Activated naive CD4-positive, alpha-beta T cell treated with anti-CD3 and anti-CD28 coated beads, Interleukin-2, amount 50 U/mL, for 72 hours (primary cell): ENCODE results near the gene KCNIP4. TPM values are rescaled to one million over a fixed set of nuclear protein-coding genes. Genes with fewer than 3 reads are reported as not detected.

ENCODE experiments used
- ATAC-seq, 2 donors: fragments of 150-1000 bp; cut with Tn5 transposase; 2 replicates each; pipeline ENCODE4 v1.10.0; 2021; ENCODE audit warnings: mild to moderate bottlenecking in 2 of 2, moderate library complexity in 2 of 2
- DNase-seq, 2 donors: peaks; one replicate each; pipeline ENCODE4 v3.0.0; 2021 to 2022; ENCODE audit warnings: low spot score in 2 of 2
- H3K27ac Mint-ChIP-seq, 2 donors: one replicate each; pipeline ENCODE4 v1.8.0; 2022; ENCODE audit warnings: mild to moderate bottlenecking in 2 of 2, mixed read lengths in 2 of 2
- H3K36me3 Mint-ChIP-seq, 2 donors: one replicate each; pipeline ENCODE4 v1.8.0; 2022; ENCODE audit warnings: mixed read lengths in 2 of 2
- H3K9me3 Mint-ChIP-seq, 2 donors: one replicate each; pipeline ENCODE4 v1.8.0; 2022; ENCODE audit warnings: mixed read lengths in 2 of 2
- total RNA-seq, 2 donors: library from RNA; stranded (reverse); gene quantifications; one replicate each; pipeline ENCODE4 v1.2.3, GENCODE V29; 2022

Gene KCNIP4
- total RNA-seq, 2 donors from 2014 or later, result not detected

DNA sequence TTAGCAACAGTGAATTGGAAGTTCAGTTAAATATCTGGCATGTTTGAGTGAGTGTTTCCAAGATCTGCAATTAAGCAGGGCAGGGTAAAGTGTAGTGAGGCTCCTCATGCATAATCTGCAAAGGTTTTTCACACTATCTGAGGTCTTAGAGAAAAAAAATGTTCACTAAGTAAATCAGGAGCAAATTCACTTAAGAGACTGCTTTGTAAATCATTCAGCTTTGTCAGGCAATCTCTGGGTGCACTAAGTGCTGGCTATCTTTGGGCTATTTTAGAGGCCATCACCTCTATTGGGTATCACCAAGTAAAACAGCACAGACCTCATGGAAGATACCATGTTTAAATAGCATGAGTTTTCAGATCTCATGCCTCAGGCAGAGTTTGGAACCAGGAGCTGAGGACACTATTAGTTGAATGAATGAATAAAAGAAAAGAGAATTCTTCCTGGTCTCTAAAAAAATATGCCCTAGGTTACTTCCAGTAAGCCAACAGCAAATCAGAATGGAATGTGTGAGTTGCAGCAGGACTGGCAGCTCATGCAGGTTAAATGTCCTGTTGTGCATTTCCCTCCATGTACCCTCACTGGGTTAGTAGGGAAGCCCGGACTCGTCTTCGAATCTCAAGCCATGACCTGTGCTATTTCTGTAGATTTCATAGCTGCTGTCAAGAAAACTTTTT, 195.3 kb downstream of the KCNIP4 start:
- ATAC-seq (no peak), DNase-seq (no peak)
- Mint-ChIP-seq H3K36me3 (no peaks in the 10 kb centered on the region), H3K9me3 (peaks cover 0 to 5% of the 10 kb centered on the region in 2 donors), H3K27ac (no peak overlapping the region)

DNA sequence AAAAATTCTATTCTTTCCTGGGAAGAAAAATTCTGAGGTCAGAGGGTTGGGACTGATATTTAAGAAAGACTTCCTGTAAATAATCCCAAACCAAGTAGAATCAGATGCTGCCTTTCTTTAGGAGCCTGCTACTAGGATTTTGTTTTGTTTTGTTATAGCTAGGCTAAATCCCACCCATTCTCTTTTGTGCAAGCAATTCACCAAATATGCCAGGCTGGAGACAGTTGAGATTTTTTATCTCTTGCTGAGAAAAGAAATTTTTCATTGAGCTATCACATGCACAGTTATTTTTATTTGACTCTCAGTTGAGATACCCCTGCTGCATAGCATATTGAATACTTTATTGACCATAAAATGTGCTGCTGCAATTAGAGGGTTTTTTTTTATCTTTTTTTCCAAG, 196.0 kb downstream of the KCNIP4 start:
- Mint-ChIP-seq H3K9me3 (peaks cover 0 to 5% of the 10 kb centered on the region in 2 donors), H3K36me3 (no peaks in the 10 kb centered on the region), H3K27ac (no peak overlapping the region)
- DNase-seq, result no peak
- ATAC-seq, result no peak

DNA sequence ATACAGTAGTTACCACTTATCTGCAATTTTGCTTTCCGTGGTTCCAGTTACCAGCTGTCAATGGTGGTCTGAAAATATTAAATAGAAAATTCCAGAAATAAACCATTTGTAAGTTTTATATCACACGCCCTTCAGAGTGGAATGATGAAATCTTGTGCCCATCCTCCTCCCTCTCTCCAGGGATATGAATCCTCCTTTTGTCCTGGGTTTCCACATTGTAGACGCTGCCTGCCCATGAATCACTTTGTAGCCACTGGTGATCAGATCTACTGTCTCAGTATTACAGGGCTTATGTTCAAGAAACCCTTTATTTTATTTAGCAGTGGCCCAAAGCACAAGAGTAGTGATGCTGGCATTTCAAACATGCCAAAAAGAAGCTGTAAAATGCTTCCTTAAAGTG, 198.6 kb downstream of the KCNIP4 start:
- DNase-seq (no peak), ATAC-seq (no peak)
- Mint-ChIP-seq H3K36me3 (no peaks in the 10 kb centered on the region), H3K27ac (no peak overlapping the region), H3K9me3 (peaks cover 0 to 5% of the 10 kb centered on the region in 2 donors)

DNA sequence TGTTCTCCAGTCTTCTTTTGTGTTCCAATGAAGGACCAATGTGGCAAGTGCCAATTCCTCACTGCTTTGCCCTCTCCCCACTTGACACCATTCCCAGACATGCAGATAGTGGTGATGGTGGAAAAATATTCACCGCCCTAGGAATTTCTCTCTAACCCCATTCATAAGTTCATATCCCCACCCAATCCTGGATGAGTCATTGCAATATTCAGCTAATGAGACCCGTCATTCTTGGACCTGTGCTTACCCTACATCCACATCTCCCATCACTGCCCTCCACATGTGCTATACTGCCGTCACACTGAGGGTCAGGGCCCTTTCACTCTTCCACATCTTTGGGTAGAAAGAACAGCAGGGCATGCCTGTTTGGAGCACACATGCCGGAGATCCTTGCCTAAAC, 199.2 kb downstream of the KCNIP4 start:
- Mint-ChIP-seq H3K36me3 (no peaks in the 10 kb centered on the region), H3K27ac (no peak overlapping the region), H3K9me3 (peaks cover 0 to 5% of the 10 kb centered on the region in 2 donors)
- DNase-seq (no peak), ATAC-seq (no peak)

DNA sequence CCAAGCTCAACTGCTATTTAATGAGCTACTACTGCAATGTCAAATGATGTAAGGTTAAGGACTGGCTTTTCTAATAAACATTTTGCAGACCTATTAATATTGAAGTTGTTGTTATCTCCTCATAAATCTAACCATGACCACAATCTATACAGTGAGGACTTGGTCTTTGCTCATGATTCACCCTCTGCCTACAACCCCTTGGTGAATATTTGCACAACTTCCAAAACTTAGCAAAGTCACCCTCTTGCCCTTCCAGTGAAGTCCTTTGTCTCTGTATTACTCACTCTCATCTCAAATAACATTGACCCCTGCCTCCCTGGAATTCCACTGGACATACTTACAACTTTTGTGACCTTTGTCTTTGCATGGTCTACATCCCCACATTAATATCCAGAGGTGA, 204.5 kb downstream of the KCNIP4 start:
- Mint-ChIP-seq H3K27ac (no peak overlapping the region), H3K36me3 (no peaks in the 10 kb centered on the region), H3K9me3 (peaks cover 0 to 7% of the 10 kb centered on the region in 2 donors)
- no peak for ATAC-seq
- DNase-seq, result no peak

DNA sequence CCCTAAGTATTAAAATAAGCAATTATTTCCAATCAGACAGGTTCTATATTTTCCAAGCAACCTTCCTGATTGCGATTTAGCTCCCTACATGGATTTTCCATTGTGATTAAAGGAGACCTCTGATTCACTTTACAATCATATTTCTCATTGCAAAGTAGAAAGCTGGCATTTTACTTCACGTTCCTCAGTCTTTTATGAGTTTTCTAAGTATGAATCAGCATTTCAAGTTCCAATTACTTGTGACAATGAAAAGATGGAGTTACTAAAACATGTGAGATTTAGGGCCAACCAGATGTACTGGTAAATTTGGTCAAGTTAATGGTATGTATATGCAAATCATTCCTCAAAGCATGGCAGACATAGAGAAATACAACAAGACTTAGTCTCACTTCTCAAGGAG, 206.2 kb downstream of the KCNIP4 start:
- no peaks in the 10 kb centered on the region for H3K36me3 Mint-ChIP-seq
- no peak overlapping the region for H3K27ac Mint-ChIP-seq
- no peak for DNase-seq
- peaks cover 0 to 7% of the 10 kb centered on the region in 2 donors for H3K9me3 Mint-ChIP-seq
- no peak for ATAC-seq

DNA sequence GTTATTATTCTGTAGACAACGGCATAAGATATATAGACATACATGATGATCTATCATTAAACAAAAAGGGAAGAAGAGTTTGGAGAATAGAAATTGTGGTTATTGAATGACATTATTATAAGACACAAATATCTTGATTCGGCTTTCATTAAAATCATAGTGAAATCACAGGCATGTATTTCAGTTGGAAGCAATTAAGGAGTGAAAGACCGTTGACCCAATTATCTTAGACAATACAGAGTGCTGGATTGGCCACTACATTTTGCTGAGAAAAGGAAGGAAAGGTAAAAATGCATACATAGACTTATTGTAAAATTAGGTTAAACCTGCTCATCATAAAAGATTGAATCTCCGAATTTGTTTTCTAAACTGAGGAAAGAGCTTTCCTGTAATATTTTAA, 209.8 kb downstream of the KCNIP4 start:
- no peaks in the 10 kb centered on the region for H3K36me3 Mint-ChIP-seq
- ATAC-seq (no peak), DNase-seq (no peak)
- peaks cover 0 to 3% of the 10 kb centered on the region in 2 donors for H3K9me3 Mint-ChIP-seq
- no peak overlapping the region for H3K27ac Mint-ChIP-seq

DNA sequence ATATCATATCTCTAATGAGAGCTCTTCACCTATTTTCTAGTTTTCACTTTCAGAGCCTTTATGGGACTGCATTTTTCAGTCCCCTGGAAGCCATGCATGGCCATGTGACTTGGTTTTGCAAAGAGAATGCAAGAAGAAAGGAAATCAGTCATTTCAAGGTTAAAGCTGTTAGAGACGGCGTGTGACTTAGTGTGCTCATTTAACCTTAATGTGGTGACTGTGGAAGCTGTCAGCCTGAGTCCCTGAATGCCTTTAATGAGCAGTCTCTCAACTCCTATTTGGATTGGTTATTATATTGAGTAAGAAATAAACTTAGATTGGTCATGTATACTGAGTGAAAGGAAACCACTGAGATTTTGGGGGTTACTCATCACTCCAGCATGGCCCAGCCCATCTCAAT, 212.7 kb downstream of the KCNIP4 start:
- Mint-ChIP-seq H3K27ac (no peak overlapping the region), H3K36me3 (no peaks in the 10 kb centered on the region), H3K9me3 (no peaks in the 10 kb centered on the region)
- no peak for DNase-seq
- no peak for ATAC-seq

DNA sequence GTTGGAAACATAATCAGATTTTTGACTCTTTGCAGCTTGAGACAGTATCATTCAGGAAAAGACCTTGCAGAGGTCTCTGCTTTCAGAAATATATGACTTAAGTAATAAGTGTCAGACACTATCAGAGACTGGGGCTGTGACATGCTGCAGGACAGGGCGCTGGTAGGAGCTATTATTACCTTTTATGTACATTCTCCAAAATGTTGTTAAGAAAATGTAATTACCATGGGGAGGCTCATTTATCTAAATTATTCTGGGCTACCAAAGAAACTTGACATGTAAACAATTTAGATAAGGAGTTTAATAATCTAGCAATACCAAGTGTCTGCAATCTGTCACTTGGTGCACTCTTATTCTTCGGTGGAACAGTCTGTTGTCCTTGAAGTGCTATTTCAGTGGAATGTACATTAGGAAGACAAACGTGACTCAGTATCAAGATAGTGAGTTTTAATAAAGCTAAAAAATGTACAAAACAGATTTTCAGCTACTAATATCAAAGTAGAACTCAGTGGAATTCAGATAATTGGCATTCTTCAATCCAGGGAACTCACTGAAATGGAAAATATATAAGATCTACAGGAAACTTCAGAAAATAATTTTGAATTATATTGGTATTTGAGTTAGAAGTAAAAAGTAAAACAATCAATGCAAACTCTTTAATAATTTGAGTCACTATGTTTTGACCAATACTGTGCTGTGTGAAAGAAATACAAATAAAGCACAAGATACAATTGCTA, 214.5 kb downstream of the KCNIP4 start:
- no peak overlapping the region for H3K27ac Mint-ChIP-seq

DNA sequence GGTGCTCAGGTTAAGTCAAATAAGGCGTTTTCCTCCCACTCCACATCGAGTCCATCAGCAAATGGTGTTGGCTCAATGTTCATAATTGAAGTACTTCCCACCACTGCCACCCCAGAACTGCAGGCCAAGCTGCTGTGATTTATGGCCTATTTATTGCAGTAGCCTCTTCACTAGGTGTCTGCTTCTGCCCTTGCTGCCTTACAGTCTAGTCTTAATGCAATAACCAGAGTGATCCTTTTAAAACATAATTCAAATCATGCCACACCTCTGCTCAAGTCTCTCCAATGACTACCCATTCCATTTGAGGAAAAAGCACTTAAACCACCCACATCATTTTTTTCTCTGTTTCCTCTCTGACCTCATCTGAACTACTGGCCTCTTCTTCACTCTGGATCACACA, 220.3 kb downstream of the KCNIP4 start:
- ATAC-seq, result no peak
- Mint-ChIP-seq H3K9me3 (peaks cover 4 to 7% of the 10 kb centered on the region in 2 donors), H3K27ac (no peak overlapping the region), H3K36me3 (no peaks in the 10 kb centered on the region)
- DNase-seq, result no peak

More for the DNA sequence above, 214.5 kb downstream of the KCNIP4 start:
- Mint-ChIP-seq H3K36me3 (no peaks in the 10 kb centered on the region), H3K9me3 (no peaks in the 10 kb centered on the region)
- DNase-seq (no peak), ATAC-seq (no peak)

DNA sequence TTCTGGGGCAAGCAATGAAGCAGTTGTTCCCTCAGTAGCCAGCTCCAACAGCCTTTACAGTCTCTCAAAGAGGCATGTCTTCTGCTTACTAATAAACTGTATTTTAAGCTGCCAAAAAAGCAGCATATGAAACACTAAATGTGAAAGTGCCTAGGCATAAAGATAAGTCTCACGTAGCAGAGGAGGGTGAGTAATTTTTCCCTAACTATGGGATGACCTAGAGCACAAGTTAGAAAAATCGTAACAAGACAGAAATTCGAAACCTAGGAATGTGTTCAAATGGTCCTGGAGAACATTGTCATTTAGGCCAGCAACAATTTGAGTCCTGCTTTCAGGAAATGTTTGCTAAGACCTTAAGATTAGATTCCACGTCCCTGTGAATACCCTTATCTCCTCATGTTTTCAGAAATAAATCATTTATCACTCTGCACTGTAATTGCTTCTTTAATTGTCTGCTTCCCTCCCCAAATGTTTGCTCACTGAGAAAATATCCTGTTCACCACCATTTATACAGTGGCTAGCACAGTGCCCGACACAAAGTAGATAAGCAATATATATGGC, 222.2 kb downstream of the KCNIP4 start:
- DNase-seq, result no peak
- ATAC-seq, result no peak
- H3K36me3 Mint-ChIP-seq, result peaks cover 0 to 5% of the 10 kb centered on the region in 2 donors
- H3K27ac Mint-ChIP-seq, result no peak overlapping the region
- peaks cover 7 to 8% of the 10 kb centered on the region in 2 donors for H3K9me3 Mint-ChIP-seq

DNA sequence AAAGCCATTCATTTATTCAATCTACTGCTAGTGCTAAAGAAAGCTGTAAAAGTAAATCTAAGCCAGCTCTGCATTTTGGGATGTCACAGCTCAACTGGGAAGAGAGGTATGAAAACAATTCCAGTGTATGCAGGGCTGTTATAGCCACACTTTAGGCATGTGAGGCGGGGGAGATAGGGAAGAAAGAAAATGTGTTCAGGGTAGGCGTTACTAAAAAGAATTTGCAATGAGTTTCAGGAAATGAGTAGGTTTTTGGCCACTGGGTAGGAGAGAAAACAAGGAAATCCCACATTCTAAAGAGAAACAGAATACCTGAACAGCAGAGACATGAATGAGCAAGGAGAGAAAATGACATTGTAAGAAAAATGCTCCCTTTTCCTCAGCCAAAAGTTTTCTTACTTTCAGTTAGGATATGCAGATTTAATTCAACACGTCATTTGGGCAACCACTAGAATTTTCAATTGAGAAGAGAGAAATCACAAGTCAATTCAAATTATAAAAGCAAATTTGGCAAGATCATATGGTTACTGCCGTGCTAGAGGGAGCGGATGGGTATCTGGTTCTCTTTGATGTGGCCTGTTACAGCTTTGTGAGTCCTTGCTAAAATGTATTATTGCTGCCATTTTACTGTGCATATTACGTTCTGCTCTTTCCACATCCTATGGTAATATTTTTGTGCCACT, 226.3 kb downstream of the KCNIP4 start:
- no peak for ATAC-seq
- Mint-ChIP-seq H3K27ac (no peak overlapping the region), H3K36me3 (peaks cover 0 to 5% of the 10 kb centered on the region in 2 donors)

DNA sequence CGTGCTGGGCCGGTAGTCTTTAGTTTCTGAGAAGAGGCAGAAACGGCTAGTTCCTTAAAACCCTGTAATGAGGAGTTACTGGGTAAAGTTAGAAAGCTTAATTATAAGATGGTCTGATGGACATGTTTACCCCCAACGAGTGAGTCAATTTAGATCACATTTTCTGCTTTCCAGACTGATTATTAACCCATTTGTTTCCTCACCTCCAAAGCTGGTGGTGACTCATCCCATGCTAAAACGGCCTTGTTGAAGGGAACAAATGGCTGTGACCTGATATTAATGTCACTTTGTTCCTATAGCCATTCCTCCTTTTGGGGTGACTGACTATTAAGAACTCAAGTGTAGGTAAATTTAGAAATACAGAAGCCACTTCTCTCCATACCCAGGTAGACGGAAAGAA, 232.0 kb downstream of the KCNIP4 start:
- H3K36me3 Mint-ChIP-seq, result peaks cover 0 to 4% of the 10 kb centered on the region in 2 donors
- DNase-seq (no peak), ATAC-seq (no peak)
- H3K27ac Mint-ChIP-seq, result no peak overlapping the region
- H3K9me3 Mint-ChIP-seq, result peaks cover 0 to 9% of the 10 kb centered on the region in 2 donors

More for the DNA sequence above, 226.3 kb downstream of the KCNIP4 start:
- peaks cover 0 to 7% of the 10 kb centered on the region in 2 donors for H3K9me3 Mint-ChIP-seq
- DNase-seq, result no peak

DNA sequence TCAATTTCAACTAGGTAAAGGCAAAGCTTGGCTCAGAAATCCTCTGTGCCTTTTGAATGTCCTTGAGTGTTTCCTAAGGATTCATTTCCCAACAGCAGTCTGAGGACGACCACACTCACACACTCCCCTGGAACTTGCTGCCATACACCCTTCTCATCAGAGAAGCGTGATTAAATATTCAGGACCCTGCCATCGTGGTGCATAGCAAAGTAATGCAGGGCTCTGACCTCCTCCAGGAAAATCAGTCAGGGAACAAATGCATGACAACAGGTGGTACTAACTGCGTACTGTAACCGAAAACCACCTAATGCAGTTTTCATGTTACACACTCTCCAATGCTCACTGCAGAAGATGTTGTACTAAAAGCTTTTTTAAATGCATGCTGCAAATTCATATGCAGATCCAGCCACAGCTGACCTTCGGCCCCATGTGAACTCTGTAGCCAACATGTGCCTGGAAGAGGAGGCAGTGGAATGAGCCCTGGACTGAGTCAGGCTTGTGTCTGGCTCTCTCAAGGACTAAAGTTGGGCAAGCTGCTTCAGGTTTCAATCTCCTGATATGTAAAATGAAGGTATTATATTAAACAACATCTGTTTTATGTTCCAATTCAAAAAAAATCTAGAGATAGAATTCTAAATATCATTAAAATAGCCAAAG, 238.3 kb downstream of the KCNIP4 start:
- no peak overlapping the region for H3K27ac Mint-ChIP-seq
- H3K36me3 Mint-ChIP-seq, result no peaks in the 10 kb centered on the region
- DNase-seq, result no peak
- H3K9me3 Mint-ChIP-seq, result peaks cover 0 to 9% of the 10 kb centered on the region in 2 donors
- no peak for ATAC-seq

DNA sequence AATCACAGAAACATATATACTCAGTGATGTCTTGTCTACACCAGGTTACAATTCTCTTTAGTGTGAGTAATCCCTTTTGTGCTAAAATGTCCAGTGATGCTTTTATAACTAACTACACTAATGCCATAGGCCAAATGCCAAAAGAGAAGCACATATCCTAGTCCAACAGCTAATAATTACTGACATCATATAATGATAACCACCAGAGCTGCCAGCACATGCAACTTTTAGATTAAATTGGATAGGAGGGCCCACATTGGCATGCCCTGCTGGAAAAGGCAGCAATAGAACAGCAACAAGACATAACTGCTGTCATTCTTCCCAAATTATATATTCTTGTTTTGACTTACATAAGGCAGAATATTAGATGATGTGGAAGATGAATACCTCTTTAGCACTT, 238.8 kb downstream of the KCNIP4 start:
- DNase-seq, result no peak
- no peak for ATAC-seq
- Mint-ChIP-seq H3K27ac (no peak overlapping the region), H3K9me3 (peaks cover 0 to 9% of the 10 kb centered on the region in 2 donors), H3K36me3 (no peaks in the 10 kb centered on the region)

DNA sequence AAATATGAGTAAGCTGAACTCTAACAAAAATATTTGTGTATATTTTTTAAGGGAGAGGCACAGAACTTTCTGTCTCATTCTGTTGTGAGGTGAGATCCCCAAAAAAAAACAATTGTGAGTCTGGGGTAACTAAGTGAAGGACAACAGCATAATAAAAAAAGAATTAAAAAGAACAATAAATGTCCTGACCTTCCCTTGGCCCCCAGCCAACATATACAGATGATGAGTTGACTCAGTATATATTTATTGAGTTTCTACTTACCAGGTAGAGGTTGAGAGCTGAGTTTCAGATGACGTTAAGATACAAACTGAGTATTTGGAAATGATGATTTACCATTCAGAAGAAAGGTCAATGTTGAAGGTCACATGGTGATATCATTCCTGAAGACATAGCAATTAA, 239.5 kb downstream of the KCNIP4 start:
- Mint-ChIP-seq H3K9me3 (peaks cover 0 to 9% of the 10 kb centered on the region in 2 donors), H3K36me3 (no peaks in the 10 kb centered on the region), H3K27ac (no peak overlapping the region)
- no peak for DNase-seq
- ATAC-seq, result no peak

DNA sequence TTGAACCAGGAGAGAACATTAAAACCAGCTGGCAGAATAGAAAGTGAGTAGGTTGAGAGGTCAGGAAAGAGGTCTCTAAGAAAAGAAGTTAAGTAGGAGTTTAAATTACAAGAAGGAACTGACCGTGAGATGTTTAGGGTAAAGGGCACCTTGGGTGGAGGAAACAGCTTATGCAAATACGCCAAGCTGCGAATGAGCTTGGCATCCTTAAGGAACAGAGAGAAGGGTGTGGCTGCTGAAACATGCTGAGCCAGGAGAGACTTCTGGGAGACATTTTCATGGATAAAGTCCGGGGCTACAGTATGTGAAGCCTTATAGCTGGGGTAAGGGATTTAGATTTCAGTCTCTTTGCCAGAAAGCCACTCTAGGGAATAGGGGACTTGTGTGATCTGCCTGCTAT, 249.1 kb downstream of the KCNIP4 start:
- H3K27ac Mint-ChIP-seq, result no peak overlapping the region
- H3K9me3 Mint-ChIP-seq, result peaks cover 2 to 5% of the 10 kb centered on the region in 2 donors
- DNase-seq (no peak), ATAC-seq (no peak)
- H3K36me3 Mint-ChIP-seq, result no peaks in the 10 kb centered on the region
